A673 (cell line): ENCODE results near the gene SAT2. TPM values are rescaled to one million over a fixed set of nuclear protein-coding genes. Genes with fewer than 3 reads are reported as not detected.

Source experiments
- BruUV-seq: library from RNA; stranded (reverse); fragments of 400-500 nt; replicated peaks from 2 replicates; lab custom pipeline; 2021; lab: Mats Ljungman, UMichigan
- CTCF ChIA-PET: fragments of 300-600 bp; sonication (Branson Sonifier 250); formaldehyde crosslinking; loops from one replicate; lab custom pipeline; 2022; ENCODE audit warnings: antibody characterized with exemption; lab: Charles Lee
- POLR2A ChIA-PET: fragments of 300-600 bp; sonication (Branson Sonifier 250); formaldehyde crosslinking; loops from one replicate; lab custom pipeline; 2022; ENCODE audit warnings: antibody characterized with exemption; ENCODE audit not compliant: low non-redundant PET; lab: Charles Lee
- DNase-seq: peaks from one replicate; pipeline ENCODE4 v3.0.0-alpha.2; 2015; ENCODE audit warnings: low spot score
- H3K27ac ChIP-seq: fragments of 200-600 bp; sonication (generic); 2 replicates; pipeline ENCODE4 v1.5.1; 2016; ENCODE audit warnings: mixed run types, low read depth, mild to moderate bottlenecking, mixed read lengths, antibody characterized with exemption, low read length; ENCODE audit not compliant: poor library complexity, severe bottlenecking
- H3K27me3 ChIP-seq: fragments of 200-600 bp; sonication (generic); replicated peaks from 2 replicates; pipeline ENCODE4 v1.6.1; 2017; ENCODE audit warnings: mixed run types, low read depth, mild to moderate bottlenecking, mixed read lengths, antibody characterized with exemption, low read length; ENCODE audit not compliant: insufficient read depth, poor library complexity
- H3K36me3 ChIP-seq: fragments of 200-600 bp; sonication (generic); 2 replicates; pipeline ENCODE4 v1.6.1; 2016; ENCODE audit warnings: mixed run types, mild to moderate bottlenecking, mixed read lengths, antibody characterized with exemption, low read length; ENCODE audit not compliant: insufficient read depth, poor library complexity, severe bottlenecking
- H3K4me1 ChIP-seq: fragments of 200-600 bp; sonication (generic); 2 replicates; pipeline ENCODE4 v1.6.1; 2017; ENCODE audit warnings: mixed run types, mild to moderate bottlenecking, mixed read lengths, antibody characterized with exemption, low read length; ENCODE audit not compliant: insufficient read depth, poor library complexity, severe bottlenecking
- H3K4me3 ChIP-seq: fragments of 200-600 bp; sonication (generic); 2 replicates; pipeline ENCODE4 v1.5.1; 2016; ENCODE audit warnings: low read depth, mixed run types, mild to moderate bottlenecking, mixed read lengths, low read length; ENCODE audit not compliant: poor library complexity, severe bottlenecking
- H3K9me3 ChIP-seq: fragments of 200-600 bp; sonication (generic); 2 replicates; pipeline ENCODE4 v1.6.1; 2016; ENCODE audit warnings: mixed run types, low read depth, mild to moderate bottlenecking, mixed read lengths, antibody characterized with exemption, low read length; ENCODE audit not compliant: poor library complexity, severe bottlenecking
- EZH2 ChIP-seq: fragments of 200-600 bp; sonication (generic); IDR thresholded peaks from 2 replicates; pipeline ENCODE4 v1.6.1; 2017; ENCODE audit warnings: borderline replicate concordance, low read depth, mild to moderate bottlenecking, mixed read lengths, antibody characterized with exemption, low read length; ENCODE audit not compliant: poor library complexity, severe bottlenecking
- intact Hi-C: fragments of 100-400 bp; cut with micrococcal nuclease; formaldehyde crosslinking; loops from one replicate; pipeline ENCODE4 v1.10.0; 2022; ENCODE audit not compliant: unreplicated experiment
- total RNA-seq: library from RNA; stranded (reverse); gene quantifications from 2 replicates; pipeline ENCODE4 v1.2.3, GENCODE V29; 2021
- TF ChIP-seq, protein P1 (sequence below): fragments of 300-800, 200-600 bp; sonication (generic); conservative IDR thresholded peaks from 2 replicates; pipeline ENCODE4 v1.5.1; 2017; ENCODE audit warnings: low read depth, mild to moderate bottlenecking, antibody characterized with exemption, low read length, moderate library complexity, mixed read lengths

The SAT2 gene
- total RNA-seq, 1 experiment from 2014 or later = 61.7 TPM

DNA sequence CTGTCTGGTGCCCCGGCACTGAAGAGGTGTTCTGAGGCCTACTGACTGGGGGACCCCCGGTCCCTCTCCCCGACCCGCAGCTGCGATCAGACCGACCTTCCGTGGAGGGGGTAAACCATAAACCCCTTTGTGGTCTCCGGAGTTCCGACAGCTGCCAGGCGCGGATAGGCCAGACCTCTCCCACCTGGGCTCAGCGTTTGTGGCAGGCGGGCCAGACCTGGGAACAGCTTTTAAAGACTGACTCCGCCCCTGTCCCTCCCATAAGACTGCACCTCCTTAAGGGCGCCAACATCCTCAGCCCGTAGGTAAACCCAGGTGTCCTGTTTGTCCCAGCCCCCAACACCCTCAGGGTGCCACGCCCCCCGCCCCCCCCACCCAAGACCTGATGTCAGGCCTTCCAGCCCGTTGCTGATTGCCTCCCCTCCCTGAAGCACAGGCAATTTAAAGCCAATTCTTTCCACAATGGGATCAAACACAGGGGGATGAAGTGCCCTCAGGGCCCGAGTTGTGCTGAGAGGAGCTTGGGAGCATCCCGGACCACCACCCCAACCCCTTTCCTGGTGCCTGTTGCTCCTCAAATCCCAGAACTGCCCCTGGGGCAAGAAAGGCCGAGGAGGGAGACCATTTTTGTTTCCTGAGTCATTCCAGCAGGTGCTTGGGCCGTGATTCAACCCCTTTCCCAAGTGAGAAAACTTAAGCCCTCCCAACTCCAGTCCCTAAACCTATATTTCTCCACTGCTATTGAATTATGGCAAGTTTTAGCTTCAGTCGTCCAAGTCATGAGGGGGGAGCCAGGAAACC, 37.5 kb downstream of the SAT2 start, which contains the start of gene SOX15:
TSS of gene SOX15 (minus strand) at position 204 of the 801 bp plus-strand sequence. CDS start 418 bp downstream, outside the sequence.
- no TSS peak for BruUV-seq
- H3K9me3 ChIP-seq = no peaks in the 10 kb centered on the region
- DNase-seq = no peak
- H3K4me3 ChIP-seq = no peak within 1 kb of the TSS
- H3K36me3 ChIP-seq = peaks cover 79% of the 10 kb centered on the region
- ChIA-PET POLR2A (interaction anchor here (1.7 kb wide), 1 partner anchor 98 kb away, joined by 3 read pairs; the partner anchor contains the start of gene WRAP53), CTCF (interaction anchor here (1.1 to 1.2 kb wide), 3 partner anchors 10 to 97 kb away, joined by 6 to 9 read pairs (median 7); partner anchors contain the start of genes CD68, TP53 and WRAP53)
- H3K27ac ChIP-seq = peak within 1 kb of the TSS; percentile 60
- intact Hi-C loops = no loop called here
- H3K4me1 ChIP-seq = peaks cover 6% of the 10 kb centered on the region
- TF ChIP-seq, protein P1, sequence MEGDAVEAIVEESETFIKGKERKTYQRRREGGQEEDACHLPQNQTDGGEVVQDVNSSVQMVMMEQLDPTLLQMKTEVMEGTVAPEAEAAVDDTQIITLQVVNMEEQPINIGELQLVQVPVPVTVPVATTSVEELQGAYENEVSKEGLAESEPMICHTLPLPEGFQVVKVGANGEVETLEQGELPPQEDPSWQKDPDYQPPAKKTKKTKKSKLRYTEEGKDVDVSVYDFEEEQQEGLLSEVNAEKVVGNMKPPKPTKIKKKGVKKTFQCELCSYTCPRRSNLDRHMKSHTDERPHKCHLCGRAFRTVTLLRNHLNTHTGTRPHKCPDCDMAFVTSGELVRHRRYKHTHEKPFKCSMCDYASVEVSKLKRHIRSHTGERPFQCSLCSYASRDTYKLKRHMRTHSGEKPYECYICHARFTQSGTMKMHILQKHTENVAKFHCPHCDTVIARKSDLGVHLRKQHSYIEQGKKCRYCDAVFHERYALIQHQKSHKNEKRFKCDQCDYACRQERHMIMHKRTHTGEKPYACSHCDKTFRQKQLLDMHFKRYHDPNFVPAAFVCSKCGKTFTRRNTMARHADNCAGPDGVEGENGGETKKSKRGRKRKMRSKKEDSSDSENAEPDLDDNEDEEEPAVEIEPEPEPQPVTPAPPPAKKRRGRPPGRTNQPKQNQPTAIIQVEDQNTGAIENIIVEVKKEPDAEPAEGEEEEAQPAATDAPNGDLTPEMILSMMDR = no peak
- TF ChIP-seq EZH2 = no peak
- H3K27me3 ChIP-seq = no peaks in the 10 kb centered on the region

DNA sequence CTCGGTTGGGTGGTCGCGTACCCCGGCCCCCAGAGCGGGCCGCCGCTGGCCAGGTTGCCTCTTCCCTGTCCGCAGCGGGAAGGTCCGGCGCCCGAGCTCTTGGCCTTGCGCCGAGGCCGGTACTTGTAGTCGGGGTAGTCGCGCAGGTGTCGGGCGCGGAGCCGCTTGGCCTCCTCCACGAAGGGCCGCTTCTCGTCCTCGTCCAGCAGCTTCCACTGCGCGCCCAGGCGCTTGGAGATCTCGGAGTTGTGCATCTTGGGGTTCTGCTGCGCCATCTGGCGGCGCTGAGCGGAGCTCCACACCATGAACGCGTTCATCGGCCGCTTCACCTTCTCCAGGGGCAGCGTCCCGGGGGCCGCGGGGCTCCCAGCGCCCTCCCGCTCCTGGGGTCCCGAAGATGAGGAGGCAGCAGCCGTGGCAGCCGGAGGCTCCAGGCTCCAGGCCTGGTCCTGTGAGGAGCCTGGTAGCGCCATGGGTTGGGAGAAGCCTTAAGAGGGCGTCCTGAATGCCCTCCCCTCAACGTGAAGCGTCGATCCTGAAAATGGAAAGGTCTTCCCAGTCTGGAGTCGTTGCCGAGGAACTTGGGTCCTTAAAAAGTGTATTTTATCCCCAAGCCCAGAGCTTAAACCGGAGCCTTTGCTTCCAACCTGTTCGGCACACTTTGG, 38.3 kb downstream of the SAT2 start:
- intact Hi-C loops = no loop called here
- H3K27ac ChIP-seq = peak overlapping the region; percentile 48
- no peaks in the 10 kb centered on the region for H3K9me3 ChIP-seq
- peaks cover 10% of the 10 kb centered on the region for H3K4me1 ChIP-seq
- peak; percentile 90 for DNase-seq
- BruUV-seq = no TSS peak
- H3K36me3 ChIP-seq = peaks cover 72% of the 10 kb centered on the region
- ChIA-PET POLR2A (interaction anchor here (0.5 to 1.7 kb wide), 2 partner anchors 99 to 105 kb away, joined by 3 read pairs; partner anchors contain the start of genes POLR2A and WRAP53), CTCF (interaction anchor here (0.6 to 1.2 kb wide), 8 partner anchors 9 to 544 kb away, joined by 3 to 9 read pairs (median 4); partner anchors contain the start of genes CD68, FXR2, TP53 and WRAP53)
- no peak for TF ChIP-seq EZH2
- TF ChIP-seq, protein P1 = peak; percentile 94
- no peak overlapping the region for H3K4me3 ChIP-seq
- no peaks in the 10 kb centered on the region for H3K27me3 ChIP-seq

DNA sequence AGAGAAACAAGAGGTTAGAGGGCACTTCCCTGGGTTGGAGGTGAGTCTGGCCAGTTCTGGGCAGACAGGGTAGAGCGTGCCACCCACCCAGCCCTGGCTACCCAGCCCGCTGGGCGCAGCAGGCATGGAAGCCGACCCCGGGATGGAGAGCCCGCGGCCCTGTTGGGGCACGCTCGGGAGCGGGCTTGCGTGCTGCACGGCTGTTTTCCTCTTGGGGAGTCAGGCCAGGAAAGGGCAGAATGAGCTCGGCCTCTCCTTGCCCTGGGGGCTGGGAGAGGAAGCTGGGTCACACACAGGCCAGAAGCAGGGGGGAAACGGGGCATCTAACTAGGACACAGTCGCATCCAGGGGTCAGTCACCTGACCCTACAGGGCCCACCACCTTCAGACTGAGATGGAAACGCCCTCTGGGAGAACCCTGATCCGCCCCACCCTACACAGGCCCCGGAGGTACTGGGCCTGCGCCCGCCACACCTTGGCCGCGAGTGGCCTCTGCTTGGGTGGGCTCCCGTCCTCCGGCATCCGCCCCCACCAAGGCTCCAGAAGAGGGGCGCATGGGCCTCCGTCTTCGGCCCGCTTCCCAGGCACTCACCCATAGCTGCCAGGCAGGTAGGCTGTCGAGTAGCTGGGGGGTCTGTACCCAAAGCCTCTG, 38.9 kb downstream of the SAT2 start:
- no peaks in the 10 kb centered on the region for H3K9me3 ChIP-seq
- intact Hi-C loops = no loop called here
- H3K27ac ChIP-seq = peak overlapping the region; percentile 48
- no peak overlapping the region for H3K4me3 ChIP-seq
- TF ChIP-seq, protein P1 = no peak
- no peak for TF ChIP-seq EZH2
- BruUV-seq = no TSS peak
- POLR2A ChIA-PET = interaction anchor here (0.5 kb wide), 1 partner anchor 105 kb away, joined by 3 read pairs; the partner anchor contains the start of gene POLR2A
- peaks cover 10% of the 10 kb centered on the region for H3K4me1 ChIP-seq
- no peak for DNase-seq
- H3K36me3 ChIP-seq = peaks cover 65% of the 10 kb centered on the region
- H3K27me3 ChIP-seq = no peaks in the 10 kb centered on the region
- CTCF ChIA-PET = interaction anchor here (0.6 to 1.2 kb wide), 7 partner anchors 9 to 543 kb away, joined by 4 to 9 read pairs (median 4); partner anchors contain the start of genes CD68, FXR2, TP53 and WRAP53
